Mucosa of gallbladder (tissue), 1 donor: ENCODE measurements around the gene THADA. TPM values are rescaled to one million over a fixed set of nuclear protein-coding genes. Genes with fewer than 3 reads are reported as not detected.
A peak's percentile ranks its signal among the peaks of the same experiment; 100 is the strongest.
"Not testable (repeated sequence)": the region's sequence is repeated elsewhere in the genome, so short reads cannot be mapped to it uniquely, and the experiment has no call there.

Experiments
- DNase-seq: peaks from one replicate; pipeline ENCODE4 v3.0.0-alpha.2; 2020; ENCODE audit warnings: low spot score
- total RNA-seq: library from RNA; stranded (reverse); gene quantifications from one replicate; pipeline ENCODE4 v1.2.1, GENCODE V29; 2021
- donor health status: DM: no; HTN: no; CAD: no.

Gene THADA
- total RNA-seq: 35.9 TPM

- peak; percentile 100 for DNase-seq
Observed at GRCh38 chr2:43595603-43596412, at the start of gene THADA. Gene THADA (minus strand): TSS chr2:43596038. CDS start chr2:43592392, 3,646 bp downstream.

GRCh38 chr2:43643680-43644079 lies 47.8 kb upstream of the THADA start:
- no peak for DNase-seq

- no peak for DNase-seq
Observed at GRCh38 chr2:43642363-43642762, 46.5 kb upstream of the THADA start.

GRCh38 chr2:43637030-43637803 lies 41.4 kb upstream of the THADA start, which contains the start of gene PLEKHH2:
Gene PLEKHH2 (plus strand): TSS chr2:43637260. CDS start chr2:43644674, 7,414 bp downstream.
- peak; percentile 94 for DNase-seq

GRCh38 chr2:43636621-43637020 lies 40.8 kb upstream of the THADA start:
- DNase-seq: no peak

- not testable (repeated sequence) for DNase-seq
Observed at GRCh38 chr2:43636153-43636552, 40.3 kb upstream of the THADA start.

- no peak for DNase-seq
Observed at GRCh38 chr2:43634604-43635306, 38.9 kb upstream of the THADA start.

- DNase-seq: no peak
Observed at GRCh38 chr2:43631618-43632317, 35.9 kb upstream of the THADA start.

GRCh38 chr2:43622931-43623451 lies 27.2 kb upstream of the THADA start:
- peak; percentile 67 for DNase-seq

- DNase-seq: no peak
Observed at GRCh38 chr2:43619511-43619910, 23.7 kb upstream of the THADA start.

- no peak for DNase-seq
Observed at GRCh38 chr2:43616967-43617680, 21.3 kb upstream of the THADA start.

- DNase-seq: no peak
Observed at GRCh38 chr2:43612944-43613343, 17.1 kb upstream of the THADA start.

GRCh38 chr2:43611987-43612894 lies 16.4 kb upstream of the THADA start:
- peak; percentile 79 for DNase-seq

GRCh38 chr2:43610361-43610760 lies 14.5 kb upstream of the THADA start:
- no peak for DNase-seq

GRCh38 chr2:43609290-43609918 lies 13.6 kb upstream of the THADA start:
- peak; percentile 45 for DNase-seq

GRCh38 chr2:43605851-43606250 lies 10.0 kb upstream of the THADA start:
- no peak for DNase-seq

GRCh38 chr2:43605079-43605655 lies 9.3 kb upstream of the THADA start:
- DNase-seq: peak; percentile 32

- no peak for DNase-seq
Observed at GRCh38 chr2:43604674-43605073, 8.8 kb upstream of the THADA start.

GRCh38 chr2:43600596-43600995 lies 4.8 kb upstream of the THADA start:
- DNase-seq: not testable (repeated sequence)
